ENCODE data around the gene ENGASE. TPM values are rescaled to one million over a fixed set of nuclear protein-coding genes. Genes with fewer than 3 reads are reported as not detected.

Gene ENGASE
- total and polyA plus RNA-seq, 9 of the 15 experiments (the other 6 are each of a cell fraction or from before 2014, with no cell fraction given): 0.06 to 45.5 (median 13.9) TPM

GRCh38 chr17:79074649-79075445 is at the start of gene ENGASE (continued):
- TF ChIP-seq, protein P1, sequence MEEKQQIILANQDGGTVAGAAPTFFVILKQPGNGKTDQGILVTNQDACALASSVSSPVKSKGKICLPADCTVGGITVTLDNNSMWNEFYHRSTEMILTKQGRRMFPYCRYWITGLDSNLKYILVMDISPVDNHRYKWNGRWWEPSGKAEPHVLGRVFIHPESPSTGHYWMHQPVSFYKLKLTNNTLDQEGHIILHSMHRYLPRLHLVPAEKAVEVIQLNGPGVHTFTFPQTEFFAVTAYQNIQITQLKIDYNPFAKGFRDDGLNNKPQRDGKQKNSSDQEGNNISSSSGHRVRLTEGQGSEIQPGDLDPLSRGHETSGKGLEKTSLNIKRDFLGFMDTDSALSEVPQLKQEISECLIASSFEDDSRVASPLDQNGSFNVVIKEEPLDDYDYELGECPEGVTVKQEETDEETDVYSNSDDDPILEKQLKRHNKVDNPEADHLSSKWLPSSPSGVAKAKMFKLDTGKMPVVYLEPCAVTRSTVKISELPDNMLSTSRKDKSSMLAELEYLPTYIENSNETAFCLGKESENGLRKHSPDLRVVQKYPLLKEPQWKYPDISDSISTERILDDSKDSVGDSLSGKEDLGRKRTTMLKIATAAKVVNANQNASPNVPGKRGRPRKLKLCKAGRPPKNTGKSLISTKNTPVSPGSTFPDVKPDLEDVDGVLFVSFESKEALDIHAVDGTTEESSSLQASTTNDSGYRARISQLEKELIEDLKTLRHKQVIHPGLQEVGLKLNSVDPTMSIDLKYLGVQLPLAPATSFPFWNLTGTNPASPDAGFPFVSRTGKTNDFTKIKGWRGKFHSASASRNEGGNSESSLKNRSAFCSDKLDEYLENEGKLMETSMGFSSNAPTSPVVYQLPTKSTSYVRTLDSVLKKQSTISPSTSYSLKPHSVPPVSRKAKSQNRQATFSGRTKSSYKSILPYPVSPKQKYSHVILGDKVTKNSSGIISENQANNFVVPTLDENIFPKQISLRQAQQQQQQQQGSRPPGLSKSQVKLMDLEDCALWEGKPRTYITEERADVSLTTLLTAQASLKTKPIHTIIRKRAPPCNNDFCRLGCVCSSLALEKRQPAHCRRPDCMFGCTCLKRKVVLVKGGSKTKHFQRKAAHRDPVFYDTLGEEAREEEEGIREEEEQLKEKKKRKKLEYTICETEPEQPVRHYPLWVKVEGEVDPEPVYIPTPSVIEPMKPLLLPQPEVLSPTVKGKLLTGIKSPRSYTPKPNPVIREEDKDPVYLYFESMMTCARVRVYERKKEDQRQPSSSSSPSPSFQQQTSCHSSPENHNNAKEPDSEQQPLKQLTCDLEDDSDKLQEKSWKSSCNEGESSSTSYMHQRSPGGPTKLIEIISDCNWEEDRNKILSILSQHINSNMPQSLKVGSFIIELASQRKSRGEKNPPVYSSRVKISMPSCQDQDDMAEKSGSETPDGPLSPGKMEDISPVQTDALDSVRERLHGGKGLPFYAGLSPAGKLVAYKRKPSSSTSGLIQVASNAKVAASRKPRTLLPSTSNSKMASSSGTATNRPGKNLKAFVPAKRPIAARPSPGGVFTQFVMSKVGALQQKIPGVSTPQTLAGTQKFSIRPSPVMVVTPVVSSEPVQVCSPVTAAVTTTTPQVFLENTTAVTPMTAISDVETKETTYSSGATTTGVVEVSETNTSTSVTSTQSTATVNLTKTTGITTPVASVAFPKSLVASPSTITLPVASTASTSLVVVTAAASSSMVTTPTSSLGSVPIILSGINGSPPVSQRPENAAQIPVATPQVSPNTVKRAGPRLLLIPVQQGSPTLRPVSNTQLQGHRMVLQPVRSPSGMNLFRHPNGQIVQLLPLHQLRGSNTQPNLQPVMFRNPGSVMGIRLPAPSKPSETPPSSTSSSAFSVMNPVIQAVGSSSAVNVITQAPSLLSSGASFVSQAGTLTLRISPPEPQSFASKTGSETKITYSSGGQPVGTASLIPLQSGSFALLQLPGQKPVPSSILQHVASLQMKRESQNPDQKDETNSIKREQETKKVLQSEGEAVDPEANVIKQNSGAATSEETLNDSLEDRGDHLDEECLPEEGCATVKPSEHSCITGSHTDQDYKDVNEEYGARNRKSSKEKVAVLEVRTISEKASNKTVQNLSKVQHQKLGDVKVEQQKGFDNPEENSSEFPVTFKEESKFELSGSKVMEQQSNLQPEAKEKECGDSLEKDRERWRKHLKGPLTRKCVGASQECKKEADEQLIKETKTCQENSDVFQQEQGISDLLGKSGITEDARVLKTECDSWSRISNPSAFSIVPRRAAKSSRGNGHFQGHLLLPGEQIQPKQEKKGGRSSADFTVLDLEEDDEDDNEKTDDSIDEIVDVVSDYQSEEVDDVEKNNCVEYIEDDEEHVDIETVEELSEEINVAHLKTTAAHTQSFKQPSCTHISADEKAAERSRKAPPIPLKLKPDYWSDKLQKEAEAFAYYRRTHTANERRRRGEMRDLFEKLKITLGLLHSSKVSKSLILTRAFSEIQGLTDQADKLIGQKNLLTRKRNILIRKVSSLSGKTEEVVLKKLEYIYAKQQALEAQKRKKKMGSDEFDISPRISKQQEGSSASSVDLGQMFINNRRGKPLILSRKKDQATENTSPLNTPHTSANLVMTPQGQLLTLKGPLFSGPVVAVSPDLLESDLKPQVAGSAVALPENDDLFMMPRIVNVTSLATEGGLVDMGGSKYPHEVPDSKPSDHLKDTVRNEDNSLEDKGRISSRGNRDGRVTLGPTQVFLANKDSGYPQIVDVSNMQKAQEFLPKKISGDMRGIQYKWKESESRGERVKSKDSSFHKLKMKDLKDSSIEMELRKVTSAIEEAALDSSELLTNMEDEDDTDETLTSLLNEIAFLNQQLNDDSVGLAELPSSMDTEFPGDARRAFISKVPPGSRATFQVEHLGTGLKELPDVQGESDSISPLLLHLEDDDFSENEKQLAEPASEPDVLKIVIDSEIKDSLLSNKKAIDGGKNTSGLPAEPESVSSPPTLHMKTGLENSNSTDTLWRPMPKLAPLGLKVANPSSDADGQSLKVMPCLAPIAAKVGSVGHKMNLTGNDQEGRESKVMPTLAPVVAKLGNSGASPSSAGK (IDR thresholded peaks at IDR 0.05): no peak
- no peak for TF ChIP-seq HNRNPLL (IDR thresholded peaks at IDR 0.05; ENCODE audit: low read depth, low read length, poor library complexity, severe bottlenecking)
- no peak for TF ChIP-seq ZNF79 (CRISPR knock-in tag; IDR thresholded peaks at IDR 0.05; ENCODE audit: low read depth)
- no peak for TF ChIP-seq KAT7 (CRISPR knock-in tag; IDR thresholded peaks at IDR 0.05; ENCODE audit: borderline replicate concordance)
- no peak for TF ChIP-seq ZNF133 (CRISPR knock-in tag; IDR thresholded peaks at IDR 0.05)
- no peak for TF ChIP-seq KAT2B (IDR thresholded peaks at IDR 0.05; ENCODE audit: low read depth, low read length)
- TF ChIP-seq PHTF2 (CRISPR knock-in tag; IDR thresholded peaks at IDR 0.05): peak; percentile 7; the same call in 1 of the 2 replicates
- TF ChIP-seq, protein P2, sequence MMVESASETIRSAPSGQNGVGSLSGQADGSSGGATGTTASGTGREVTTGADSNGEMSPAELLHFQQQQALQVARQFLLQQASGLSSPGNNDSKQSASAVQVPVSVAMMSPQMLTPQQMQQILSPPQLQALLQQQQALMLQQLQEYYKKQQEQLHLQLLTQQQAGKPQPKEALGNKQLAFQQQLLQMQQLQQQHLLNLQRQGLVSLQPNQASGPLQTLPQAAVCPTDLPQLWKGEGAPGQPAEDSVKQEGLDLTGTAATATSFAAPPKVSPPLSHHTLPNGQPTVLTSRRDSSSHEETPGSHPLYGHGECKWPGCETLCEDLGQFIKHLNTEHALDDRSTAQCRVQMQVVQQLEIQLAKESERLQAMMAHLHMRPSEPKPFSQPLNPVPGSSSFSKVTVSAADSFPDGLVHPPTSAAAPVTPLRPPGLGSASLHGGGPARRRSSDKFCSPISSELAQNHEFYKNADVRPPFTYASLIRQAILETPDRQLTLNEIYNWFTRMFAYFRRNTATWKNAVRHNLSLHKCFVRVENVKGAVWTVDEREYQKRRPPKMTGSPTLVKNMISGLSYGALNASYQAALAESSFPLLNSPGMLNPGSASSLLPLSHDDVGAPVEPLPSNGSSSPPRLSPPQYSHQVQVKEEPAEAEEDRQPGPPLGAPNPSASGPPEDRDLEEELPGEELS (CRISPR knock-in tag; IDR thresholded peaks at IDR 0.05; ENCODE audit: borderline replicate concordance): no peak
- TF ChIP-seq, protein P3, sequence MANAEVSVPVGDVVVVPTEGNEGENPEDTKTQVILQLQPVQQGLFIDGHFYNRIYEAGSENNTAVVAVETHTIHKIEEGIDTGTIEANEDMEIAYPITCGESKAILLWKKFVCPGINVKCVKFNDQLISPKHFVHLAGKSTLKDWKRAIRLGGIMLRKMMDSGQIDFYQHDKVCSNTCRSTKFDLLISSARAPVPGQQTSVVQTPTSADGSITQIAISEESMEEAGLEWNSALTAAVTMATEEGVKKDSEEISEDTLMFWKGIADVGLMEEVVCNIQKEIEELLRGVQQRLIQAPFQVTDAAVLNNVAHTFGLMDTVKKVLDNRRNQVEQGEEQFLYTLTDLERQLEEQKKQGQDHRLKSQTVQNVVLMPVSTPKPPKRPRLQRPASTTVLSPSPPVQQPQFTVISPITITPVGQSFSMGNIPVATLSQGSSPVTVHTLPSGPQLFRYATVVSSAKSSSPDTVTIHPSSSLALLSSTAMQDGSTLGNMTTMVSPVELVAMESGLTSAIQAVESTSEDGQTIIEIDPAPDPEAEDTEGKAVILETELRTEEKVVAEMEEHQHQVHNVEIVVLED (CRISPR knock-in tag; IDR thresholded peaks at IDR 0.05): peak; percentile 74
